ENCODE measurements around the gene WDR26.

DNA sequence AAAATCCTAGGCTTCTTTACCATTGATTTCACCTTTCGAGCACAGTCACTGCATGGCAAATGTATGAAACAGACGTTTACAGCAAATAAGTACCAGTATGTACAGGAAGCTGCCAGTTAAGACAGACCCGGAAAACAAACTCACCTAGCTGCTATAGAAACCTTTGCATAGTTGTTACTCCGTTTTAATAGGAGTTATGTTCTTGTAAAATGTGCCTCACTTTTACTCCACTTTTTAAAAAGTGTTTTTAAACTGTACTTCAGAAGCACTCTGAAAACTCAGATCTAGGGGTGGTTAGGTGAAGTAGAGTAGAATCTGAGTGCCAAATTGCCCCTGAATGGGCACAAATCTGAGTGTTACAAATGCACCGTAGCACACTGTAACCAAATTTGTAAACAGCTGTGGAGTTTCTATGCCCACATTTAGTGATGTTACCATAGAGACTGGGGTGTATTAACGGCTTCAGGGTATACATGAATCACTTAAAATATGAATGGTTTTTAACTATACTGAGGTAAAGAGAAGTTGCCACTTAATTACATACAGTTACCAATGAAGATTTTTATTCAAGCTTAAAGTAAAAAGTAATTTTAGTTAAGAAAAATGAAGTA lies 47.2 kb downstream of the WDR26 start:
- TF ChIP-seq, protein P1, sequence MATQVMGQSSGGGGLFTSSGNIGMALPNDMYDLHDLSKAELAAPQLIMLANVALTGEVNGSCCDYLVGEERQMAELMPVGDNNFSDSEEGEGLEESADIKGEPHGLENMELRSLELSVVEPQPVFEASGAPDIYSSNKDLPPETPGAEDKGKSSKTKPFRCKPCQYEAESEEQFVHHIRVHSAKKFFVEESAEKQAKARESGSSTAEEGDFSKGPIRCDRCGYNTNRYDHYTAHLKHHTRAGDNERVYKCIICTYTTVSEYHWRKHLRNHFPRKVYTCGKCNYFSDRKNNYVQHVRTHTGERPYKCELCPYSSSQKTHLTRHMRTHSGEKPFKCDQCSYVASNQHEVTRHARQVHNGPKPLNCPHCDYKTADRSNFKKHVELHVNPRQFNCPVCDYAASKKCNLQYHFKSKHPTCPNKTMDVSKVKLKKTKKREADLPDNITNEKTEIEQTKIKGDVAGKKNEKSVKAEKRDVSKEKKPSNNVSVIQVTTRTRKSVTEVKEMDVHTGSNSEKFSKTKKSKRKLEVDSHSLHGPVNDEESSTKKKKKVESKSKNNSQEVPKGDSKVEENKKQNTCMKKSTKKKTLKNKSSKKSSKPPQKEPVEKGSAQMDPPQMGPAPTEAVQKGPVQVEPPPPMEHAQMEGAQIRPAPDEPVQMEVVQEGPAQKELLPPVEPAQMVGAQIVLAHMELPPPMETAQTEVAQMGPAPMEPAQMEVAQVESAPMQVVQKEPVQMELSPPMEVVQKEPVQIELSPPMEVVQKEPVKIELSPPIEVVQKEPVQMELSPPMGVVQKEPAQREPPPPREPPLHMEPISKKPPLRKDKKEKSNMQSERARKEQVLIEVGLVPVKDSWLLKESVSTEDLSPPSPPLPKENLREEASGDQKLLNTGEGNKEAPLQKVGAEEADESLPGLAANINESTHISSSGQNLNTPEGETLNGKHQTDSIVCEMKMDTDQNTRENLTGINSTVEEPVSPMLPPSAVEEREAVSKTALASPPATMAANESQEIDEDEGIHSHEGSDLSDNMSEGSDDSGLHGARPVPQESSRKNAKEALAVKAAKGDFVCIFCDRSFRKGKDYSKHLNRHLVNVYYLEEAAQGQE (IDR thresholded peaks at IDR 0.05; ENCODE audit: low read depth), result no peak
- no peak for TF ChIP-seq TCF12 (IDR thresholded peaks at IDR 0.05; ENCODE audit: low read depth)
- TF ChIP-seq EP300 (IDR thresholded peaks at IDR 0.05; ENCODE audit: borderline replicate concordance), result no peak
- no peak for TF ChIP-seq RAD21 (IDR thresholded peaks at IDR 0.05; ENCODE audit: low read depth)
- TF ChIP-seq YY1 (IDR thresholded peaks at IDR 0.05; ENCODE audit: low read depth), result no peak
- TF ChIP-seq CREB1 (IDR thresholded peaks at IDR 0.05; ENCODE audit: low read depth), result no peak
- no peak for TF ChIP-seq MAX (IDR thresholded peaks at IDR 0.05)
- TF ChIP-seq FOXM1 (IDR thresholded peaks at IDR 0.05; ENCODE audit: borderline replicate concordance, low read depth), result no peak
- TF ChIP-seq EGR1 (IDR thresholded peaks at IDR 0.05), result no peak
